H9 (cell line): ENCODE measurements around the gene PLAAT3. TPM values are rescaled to one million over a fixed set of nuclear protein-coding genes. Genes with fewer than 3 reads are reported as not detected.

ENCODE experiments used
- DNase-seq: peaks from one replicate; pipeline ENCODE4 v3.0.0-alpha.2; 2017
- H2AFZ ChIP-seq: one replicate; pipeline ENCODE4 v1.6.1; 2013; ENCODE audit warnings: mild to moderate bottlenecking, low read length, control low read depth, moderate library complexity
- H2AK5ac ChIP-seq: 2 replicates; pipeline ENCODE4 v1.6.1; 2013; ENCODE audit warnings: low read length, control low read depth, mixed read lengths; ENCODE audit not compliant: insufficient read length
- H2BK120ac ChIP-seq: one replicate; pipeline ENCODE4 v1.6.1; 2013; ENCODE audit warnings: low read depth, mild to moderate bottlenecking, low read length, control low read depth, inconsistent platforms; ENCODE audit not compliant: poor library complexity, severe bottlenecking
- H2BK12ac ChIP-seq: 2 replicates; pipeline ENCODE4 v1.6.1; 2013; ENCODE audit warnings: low read length, control low read depth, mixed read lengths, low read depth; ENCODE audit not compliant: insufficient read length
- H2BK15ac ChIP-seq: 2 replicates; pipeline ENCODE4 v1.6.1; 2013; ENCODE audit warnings: low read depth, low read length, control low read depth
- H2BK20ac ChIP-seq: one replicate; pipeline ENCODE4 v1.6.1; 2013; ENCODE audit warnings: low read depth, mild to moderate bottlenecking, low read length, control low read depth, inconsistent platforms; ENCODE audit not compliant: poor library complexity, severe bottlenecking
- H2BK5ac ChIP-seq: 2 replicates; pipeline ENCODE4 v1.6.1; 2013; ENCODE audit warnings: low read length, control low read depth, mixed read lengths; ENCODE audit not compliant: insufficient read length
- H3K14ac ChIP-seq: 2 replicates; pipeline ENCODE4 v1.6.1; 2013; ENCODE audit warnings: low read length, control low read depth; ENCODE audit not compliant: insufficient read depth
- H3K18ac ChIP-seq: 2 replicates; pipeline ENCODE4 v1.6.1; 2013; ENCODE audit warnings: low read depth, mild to moderate bottlenecking, mixed read lengths, low read length, control low read depth; ENCODE audit not compliant: insufficient read length
- H3K23ac ChIP-seq: 2 replicates; pipeline ENCODE4 v1.6.1; 2013; ENCODE audit warnings: low read length, control low read depth, mixed read lengths, low read depth; ENCODE audit not compliant: insufficient read length
- H3K23me2 ChIP-seq: 2 replicates; pipeline ENCODE4 v1.6.1; 2013; ENCODE audit warnings: low read depth, mild to moderate bottlenecking, mixed read lengths, low read length, control low read depth; ENCODE audit not compliant: insufficient read length, poor library complexity, severe bottlenecking
- H3K27ac ChIP-seq: 2 replicates; pipeline ENCODE4 v1.5.1; 2013; ENCODE audit warnings: low read length, control low read depth, mixed read lengths, low read depth; ENCODE audit not compliant: insufficient read length
- H3K27me3 ChIP-seq: 2 replicates; pipeline ENCODE4 v1.6.1; 2013; ENCODE audit warnings: low read length, control low read depth, inconsistent platforms; ENCODE audit not compliant: insufficient read depth
- H3K4ac ChIP-seq: 2 replicates; pipeline ENCODE4 v1.6.1; 2013; ENCODE audit warnings: low read depth, mild to moderate bottlenecking, control low read depth, inconsistent platforms, low read length, moderate library complexity
- H3K4me1 ChIP-seq: 2 replicates; pipeline ENCODE4 v1.6.1; 2013; ENCODE audit warnings: low read length, control low read depth, inconsistent platforms; ENCODE audit not compliant: insufficient read depth
- H3K4me2 ChIP-seq: 2 replicates; pipeline ENCODE4 v1.6.1; 2013; ENCODE audit warnings: low read length, control low read depth, mixed read lengths; ENCODE audit not compliant: insufficient read length, insufficient read depth
- H3K56ac ChIP-seq: 2 replicates; pipeline ENCODE4 v1.6.1; 2013; ENCODE audit warnings: low read depth, mild to moderate bottlenecking, mixed read lengths, low read length, control low read depth; ENCODE audit not compliant: insufficient read length
- H3K79me1 ChIP-seq: 2 replicates; pipeline ENCODE4 v1.6.1; 2013; ENCODE audit warnings: low read depth, mild to moderate bottlenecking, moderate library complexity, low read length, control low read depth, inconsistent platforms; ENCODE audit not compliant: insufficient read depth, poor library complexity, severe bottlenecking
- H3K79me2 ChIP-seq: 2 replicates; pipeline ENCODE4 v1.6.1; 2013; ENCODE audit warnings: low read length, control low read depth, inconsistent platforms; ENCODE audit not compliant: insufficient read depth
- H3K9ac ChIP-seq: 2 replicates; pipeline ENCODE4 v1.6.1; 2013; ENCODE audit warnings: low read length, control low read depth, mixed read lengths; ENCODE audit not compliant: insufficient read length; ENCODE audit errors: extremely low read depth
- H3K9me3 ChIP-seq: one replicate; pipeline ENCODE4 v1.6.1; 2013; ENCODE audit warnings: low read depth, low read length, inconsistent platforms; ENCODE audit not compliant: control insufficient read depth
- H3T11ph ChIP-seq: one replicate; pipeline ENCODE4 v1.6.1; 2013; ENCODE audit warnings: mild to moderate bottlenecking, low read length, control low read depth, inconsistent platforms
- H4K20me1 ChIP-seq: one replicate; pipeline ENCODE4 v1.6.1; 2013; ENCODE audit not compliant: control insufficient read depth, insufficient read length, insufficient read depth
- H4K5ac ChIP-seq: 2 replicates; pipeline ENCODE4 v1.6.1; 2013; ENCODE audit warnings: low read depth, mild to moderate bottlenecking, mixed read lengths, low read length, control low read depth; ENCODE audit not compliant: insufficient read length
- H4K8ac ChIP-seq: replicated peaks from 2 replicates; pipeline ENCODE4 v1.6.1; 2013; ENCODE audit warnings: low read length, control low read depth, mixed read lengths, low read depth; ENCODE audit not compliant: insufficient read length
- H4K91ac ChIP-seq: 2 replicates; pipeline ENCODE4 v1.6.1; 2013; ENCODE audit warnings: low read depth, mild to moderate bottlenecking, moderate library complexity, mixed read lengths, low read length, control low read depth; ENCODE audit not compliant: insufficient read length
- H3K27ac Mint-ChIP-seq, 3 experiments: 2 replicates in 2 of 3; 3 replicates in 1 of 3; pipeline ENCODE4 v1.8.0; 2020 to 2021; ENCODE audit warnings: mixed read lengths in 3 of 3, mild to moderate bottlenecking in 1 of 3, moderate library complexity in 1 of 3
- H3K27me3 Mint-ChIP-seq: 2 replicates; pipeline ENCODE4 v1.8.0; 2021; ENCODE audit warnings: low read depth, mild to moderate bottlenecking, moderate library complexity, mixed read lengths
- H3K36me3 Mint-ChIP-seq, 3 experiments: 2 replicates in 2 of 3; 3 replicates in 1 of 3; pipeline ENCODE4 v1.8.0; 2020 to 2021; ENCODE audit warnings: low read depth in 3 of 3, mixed read lengths in 3 of 3; ENCODE audit not compliant: insufficient read depth in 1 of 3
- H3K4me1 Mint-ChIP-seq, 2 experiments: 2 replicates each; pipeline ENCODE4 v1.8.0; 2020; ENCODE audit warnings: mixed read lengths in 2 of 2
- H3K4me3 Mint-ChIP-seq, 2 experiments: 2 replicates in 1 of 2; 3 replicates in 1 of 2; pipeline ENCODE4 v1.8.0; 2020 to 2021; ENCODE audit warnings: mild to moderate bottlenecking in 2 of 2, mixed read lengths in 2 of 2, moderate library complexity in 1 of 2
- H3K9me3 Mint-ChIP-seq, 2 experiments: 2 replicates in 1 of 2; 3 replicates in 1 of 2; pipeline ENCODE4 v1.8.0; 2020; ENCODE audit warnings: mild to moderate bottlenecking in 2 of 2, mixed read lengths in 2 of 2, moderate library complexity in 1 of 2
- WGBS: extraction: QIAGEN DNeasy Blood & Tissue Kit; methylation state at CpG from one replicate; pipeline ENCODE4 v1.1.7; 2013; ENCODE audit warnings: missing lambda C conversion rate, low lambda C conversion rate, mixed read lengths; ENCODE audit not compliant: insufficient read length; ENCODE audit errors: extremely low coverage; 5-methylcytosine and 5-hydroxymethylcytosine counted together
- total RNA-seq: library from RNA; stranded (reverse); gene quantifications from 2 replicates; pipeline ENCODE4 v1.2.1, GENCODE V29; 2021
- TF ChIP-seq, protein P1 (sequence below): fragments of 200-600 bp; sonication (generic); conservative IDR thresholded peaks from 3 replicates; pipeline ENCODE4 v1.8.0; 2021; ENCODE audit warnings: antibody characterized with exemption, mild to moderate bottlenecking

The PLAAT3 gene
- total RNA-seq, 1 experiment from 2014 or later: 188 TPM

DNA sequence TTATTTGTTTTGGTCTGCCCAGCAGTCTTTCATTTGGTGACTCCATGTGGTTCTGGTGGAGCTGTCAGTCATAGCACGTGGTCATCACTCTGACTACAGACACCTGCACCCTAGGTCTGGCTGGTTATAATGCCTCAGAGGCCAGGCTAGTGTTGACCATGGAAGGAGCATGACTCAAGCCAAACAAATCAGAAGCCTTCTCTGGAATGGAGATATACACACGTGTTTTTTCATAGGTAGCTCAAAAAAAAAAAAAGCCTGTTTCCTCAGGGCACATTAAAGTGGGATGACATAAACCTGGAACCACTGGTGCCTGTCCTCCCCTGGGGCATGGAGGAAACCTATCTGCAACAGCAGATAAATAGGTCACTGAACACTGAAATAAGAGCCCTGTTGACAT, 8.1 kb upstream of the PLAAT3 start:
- no peak for DNase-seq
- Histone ChIP-seq H3K4me2 (no peak overlapping the region), H4K91ac (no peak overlapping the region), H3K4me1 (no peaks in the 10 kb centered on the region), H2BK15ac (no peak overlapping the region; the same call in 1 of the 2 replicates), H3K23ac (no peak overlapping the region), H3K56ac (no peak overlapping the region), H3K9me3 (no peaks in the 10 kb centered on the region), H2BK120ac (no peak overlapping the region), H3K14ac (no peak overlapping the region), H2BK20ac (no peak overlapping the region), H4K8ac (no peak overlapping the region), H2AFZ (no peak overlapping the region), H3K79me1 (no peaks in the 10 kb centered on the region), H3T11ph (no peak overlapping the region), H3K27me3 (no peaks in the 10 kb centered on the region), H4K20me1 (no peaks in the 10 kb centered on the region), H3K18ac (no peak overlapping the region), H3K79me2 (no peaks in the 10 kb centered on the region), H4K5ac (no peak overlapping the region), H3K4ac (no peak overlapping the region), H2AK5ac (no peak overlapping the region), H3K23me2 (no peaks in the 10 kb centered on the region), H2BK12ac (no peak overlapping the region), H3K9ac (no peak overlapping the region), H2BK5ac (no peak overlapping the region), H3K27ac (no peak overlapping the region)
- Mint-ChIP-seq H3K36me3 (no peaks in the 10 kb centered on the region), H3K27me3 (no peaks in the 10 kb centered on the region), H3K27ac (no peak overlapping the region; a peak in 1 of 7 replicates), H3K4me3 (no peak overlapping the region), H3K4me1 (peaks cover 23 to 33% of the 10 kb centered on the region in 2 experiments), H3K9me3 (no peaks in the 10 kb centered on the region)
- no CpG with 5 or more reads among the region's 2 CpGs for WGBS
- TF ChIP-seq, protein P1, sequence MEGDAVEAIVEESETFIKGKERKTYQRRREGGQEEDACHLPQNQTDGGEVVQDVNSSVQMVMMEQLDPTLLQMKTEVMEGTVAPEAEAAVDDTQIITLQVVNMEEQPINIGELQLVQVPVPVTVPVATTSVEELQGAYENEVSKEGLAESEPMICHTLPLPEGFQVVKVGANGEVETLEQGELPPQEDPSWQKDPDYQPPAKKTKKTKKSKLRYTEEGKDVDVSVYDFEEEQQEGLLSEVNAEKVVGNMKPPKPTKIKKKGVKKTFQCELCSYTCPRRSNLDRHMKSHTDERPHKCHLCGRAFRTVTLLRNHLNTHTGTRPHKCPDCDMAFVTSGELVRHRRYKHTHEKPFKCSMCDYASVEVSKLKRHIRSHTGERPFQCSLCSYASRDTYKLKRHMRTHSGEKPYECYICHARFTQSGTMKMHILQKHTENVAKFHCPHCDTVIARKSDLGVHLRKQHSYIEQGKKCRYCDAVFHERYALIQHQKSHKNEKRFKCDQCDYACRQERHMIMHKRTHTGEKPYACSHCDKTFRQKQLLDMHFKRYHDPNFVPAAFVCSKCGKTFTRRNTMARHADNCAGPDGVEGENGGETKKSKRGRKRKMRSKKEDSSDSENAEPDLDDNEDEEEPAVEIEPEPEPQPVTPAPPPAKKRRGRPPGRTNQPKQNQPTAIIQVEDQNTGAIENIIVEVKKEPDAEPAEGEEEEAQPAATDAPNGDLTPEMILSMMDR: no peak
